Sigmoid colon (tissue), 7 donors: ENCODE results near the gene KMT5C. TPM values are rescaled to one million over a fixed set of nuclear protein-coding genes. Genes with fewer than 3 reads are reported as not detected.

Source experiments
- DNase-seq: peaks from one replicate; pipeline ENCODE4 v3.0.0-alpha.2; 2019
- H3K27ac ChIP-seq, 4 donors: fragments of 200-600 bp; sonication (generic); one replicate each; pipeline ENCODE4 v1.5.1; 2016 to 2019; ENCODE audit warnings: mild to moderate bottlenecking in 1 of 4
- H3K27me3 ChIP-seq, 3 donors: fragments of 200-600 bp; sonication (generic); one replicate each; pipeline ENCODE4 v1.5.1; 2019; ENCODE audit warnings: mild to moderate bottlenecking in 1 of 3
- H3K36me3 ChIP-seq, 4 donors: fragments of 200-600 bp; sonication (generic); one replicate each; pipeline ENCODE4 v1.5.1; 2016 to 2019
- H3K4me1 ChIP-seq, 4 donors: fragments of 200-600 bp; sonication (generic); one replicate each; pipeline ENCODE4 v1.5.1; 2017 to 2019
- H3K4me3 ChIP-seq, 4 donors: fragments of 200-600 bp; sonication (generic); one replicate each; pipeline ENCODE4 v1.5.1; 2017 to 2019; ENCODE audit warnings: mild to moderate bottlenecking in 2 of 4, moderate library complexity in 1 of 4
- H3K9me3 ChIP-seq, 4 donors: fragments of 200-600 bp in 3 of 4; sonication (generic) in 3 of 4; one replicate each; pipeline versions ENCODE4 v1.5.1 to v1.6.1; 2013 to 2019
- CTCF ChIP-seq, 4 experiments: fragments of 450-650 bp in 3 of 4; fragments of 200-600 bp in 1 of 4; IDR thresholded peaks; one replicate each; pipeline ENCODE4 v1.5.1; 2016 to 2019; ENCODE audit warnings: antibody characterized with exemption in 4 of 4, mild to moderate bottlenecking in 3 of 4, moderate library complexity in 2 of 4
- EP300 ChIP-seq, 4 donors: sonication (generic); formaldehyde crosslinking; IDR thresholded peaks; one replicate each; pipeline ENCODE4 v1.6.1; 2017; ENCODE audit warnings: antibody characterized with exemption in 4 of 4
- POLR2A ChIP-seq, 2 donors: fragments of 450-650 bp; IDR thresholded peaks; one replicate each; pipeline ENCODE4 v1.6.1; 2016; ENCODE audit warnings: antibody characterized with exemption in 2 of 2, mild to moderate bottlenecking in 2 of 2, moderate library complexity in 2 of 2
- POLR2AphosphoS5 ChIP-seq, 4 donors: sonication (generic); formaldehyde crosslinking; IDR thresholded peaks; one replicate each; pipeline ENCODE4 v1.6.1; 2017; ENCODE audit warnings: antibody characterized with exemption in 4 of 4
- WGBS, 2 donors: extraction: QIAGEN DNeasy Blood & Tissue Kit; methylation state at CpG; one replicate each; pipeline ENCODE4 v1.1.7; 2013; 5-methylcytosine and 5-hydroxymethylcytosine counted together
- intact Hi-C: fragments of 100-400 bp; cut with DNase I; formaldehyde crosslinking; loops from one replicate; pipeline ENCODE4 v1.15.1; 2023
- polyA plus RNA-seq, 3 donors: library from polyadenylated mRNA; stranded (reverse); fragments of 200-250 nt; gene quantifications; one replicate each; pipeline ENCODE4 v1.2.3, GENCODE V29; 2013
- total RNA-seq, 4 donors: library from RNA; depleted of rRNA; stranded (reverse); fragments of >200 nt; gene quantifications; one replicate each; pipeline ENCODE4 v1.1.0, GENCODE V29; 2016
- donor health status: healthy with polysubstance abuse.
- donor health status: Bipolar disorder and iron deficiency.
- donor health status: healthy.

Gene KMT5C
- total and polyA plus RNA-seq, 7 donors: 3.0 to 14.8 (median 9.1) TPM

GRCh38 chr19:55333870-55334269 is 5.8 kb upstream of the KMT5C start:
- H3K4me3 ChIP-seq: no peak overlapping the region
- no peak overlapping the region for H3K27ac ChIP-seq
- no peaks in the 10 kb centered on the region for H3K36me3 ChIP-seq
- no peak for TF ChIP-seq CTCF (IDR thresholded peaks at IDR 0.05)
- TF ChIP-seq EP300 (IDR thresholded peaks at IDR 0.05): no peak
- TF ChIP-seq POLR2A (IDR thresholded peaks at IDR 0.05): no peak
- TF ChIP-seq POLR2AphosphoS5 (IDR thresholded peaks at IDR 0.05): no peak
- H3K4me1 ChIP-seq: peaks cover 0 to 7% (median 5%) of the 10 kb centered on the region in 4 donors
- 14 to 65% methylated on average over 11 of the region's 11 CpGs for WGBS, 2 donors
- H3K27me3 ChIP-seq: peaks cover 0 to 15% (median 0%) of the 10 kb centered on the region in 3 donors
- intact Hi-C loops: no loop called here
- DNase-seq: no peak
- no peaks in the 10 kb centered on the region for H3K9me3 ChIP-seq

GRCh38 chr19:55336101-55336500 is 3.6 kb upstream of the KMT5C start:
- DNase-seq: no peak
- no peak overlapping the region for H3K4me3 ChIP-seq
- H3K27me3 ChIP-seq: peaks cover 0 to 15% (median 0%) of the 10 kb centered on the region in 3 donors
- H3K27ac ChIP-seq: no peak overlapping the region
- intact Hi-C loops: no loop called here
- H3K4me1 ChIP-seq: peaks cover 0 to 18% (median 15%) of the 10 kb centered on the region in 4 donors
- 83 to 90% methylated on average over 7 of the region's 7 CpGs for WGBS, 2 donors
- TF ChIP-seq POLR2A (IDR thresholded peaks at IDR 0.05): no peak
- H3K36me3 ChIP-seq: no peaks in the 10 kb centered on the region
- no peaks in the 10 kb centered on the region for H3K9me3 ChIP-seq

GRCh38 chr19:55339889-55340783 is 460 bp downstream of the KMT5C start:
- Histone ChIP-seq H3K4me1 (peaks cover 0 to 29% (median 23%) of the 10 kb centered on the region in 4 donors), H3K27ac (peak overlapping the region; percentile 88 to 97 (median 94)), H3K36me3 (peaks cover 0 to 25% (median 14%) of the 10 kb centered on the region in 4 donors), H3K27me3 (peaks cover 0 to 4% (median 0%) of the 10 kb centered on the region in 3 donors), H3K9me3 (no peaks in the 10 kb centered on the region), H3K4me3 (peak overlapping the region; percentile 55 to 96 (median 78))
- WGBS, 2 donors: 2 to 3% methylated on average over 44 of the region's 44 CpGs
- DNase-seq: no peak
- intact Hi-C loops: loop anchor here (1.0 to 5.0 kb wide), 4 partner anchors 38 to 315 kb away; partner anchors contain the start of gene U2AF2
- no peak for TF ChIP-seq EP300 (IDR thresholded peaks at IDR 0.05)
- TF ChIP-seq POLR2AphosphoS5 (IDR thresholded peaks at IDR 0.05): peak in 3 of 4 donors; percentile 99
- peak; percentile 86 to 96 for TF ChIP-seq POLR2A (IDR thresholded peaks at IDR 0.05)
- no peak for TF ChIP-seq CTCF (IDR thresholded peaks at IDR 0.05)

- Histone ChIP-seq H3K27ac (peak overlapping the region; percentile 88 to 97 (median 94)), H3K4me3 (peak overlapping the region; percentile 55 to 96 (median 78)), H3K9me3 (no peaks in the 10 kb centered on the region), H3K27me3 (peaks cover 0 to 4% (median 0%) of the 10 kb centered on the region in 3 donors), H3K4me1 (peaks cover 0 to 29% (median 23%) of the 10 kb centered on the region in 4 donors), H3K36me3 (peaks cover 0 to 25% (median 14%) of the 10 kb centered on the region in 4 donors)
- WGBS, 2 donors: 1 to 2% methylated on average over 24 of the region's 24 CpGs
- intact Hi-C loops: loop anchor here (2.0 to 5.0 kb wide), 3 partner anchors 38 to 314 kb away; partner anchors contain the start of gene U2AF2
- TF ChIP-seq POLR2AphosphoS5 (IDR thresholded peaks at IDR 0.05): no peak
- peak in 1 of 4 experiments; percentile 17 for TF ChIP-seq CTCF (IDR thresholded peaks at IDR 0.05)
- no peak for TF ChIP-seq POLR2A (IDR thresholded peaks at IDR 0.05)
- TF ChIP-seq EP300 (IDR thresholded peaks at IDR 0.05): no peak
- DNase-seq: no peak
Measured at GRCh38 chr19:55340784-55341147, 1.1 kb downstream of the KMT5C start.

- peak; percentile 91 for DNase-seq
- H3K27me3 ChIP-seq: peaks cover 0 to 3% (median 0%) of the 10 kb centered on the region in 3 donors
- peaks cover 0 to 29% (median 23%) of the 10 kb centered on the region in 4 donors for H3K4me1 ChIP-seq
- 1 to 2% methylated on average over 15 of the region's 15 CpGs for WGBS, 2 donors
- no peak for TF ChIP-seq POLR2A (IDR thresholded peaks at IDR 0.05)
- TF ChIP-seq POLR2AphosphoS5 (IDR thresholded peaks at IDR 0.05): peak in 3 of 4 donors; percentile 8 to 29 (median 23)
- H3K9me3 ChIP-seq: no peaks in the 10 kb centered on the region
- H3K27ac ChIP-seq: peak overlapping the region; percentile 88 to 97 (median 94)
- H3K36me3 ChIP-seq: peaks cover 0 to 26% (median 14%) of the 10 kb centered on the region in 4 donors
- H3K4me3 ChIP-seq: peak overlapping the region; percentile 55 to 96 (median 78)
- intact Hi-C loops: loop anchor here (2.0 to 5.0 kb wide), 3 partner anchors 39 to 314 kb away; partner anchors contain the start of gene U2AF2
Measured at GRCh38 chr19:55341171-55341588, 1.5 kb downstream of the KMT5C start.
